Bronchial epithelial cell (primary cell): ENCODE measurements around the gene COL25A1. TPM values are rescaled to one million over a fixed set of nuclear protein-coding genes. Genes with fewer than 3 reads are reported as not detected.

Experiments used
- DNase-seq: peaks from one replicate; pipeline ENCODE4 v3.0.0-alpha.2; 2010; ENCODE audit warnings: low read depth
- FAIRE-seq: peaks from 2 replicates; lab custom pipeline; 2011; peaks lifted over from hg19 to GRCh38; lab: Jason Lieb, UNC
- H3K27me3 ChIP-seq: 2 replicates; pipeline ENCODE4 v1.5.1; 2011; ENCODE audit warnings: low read length; ENCODE audit not compliant: control insufficient read depth, insufficient read depth
- H3K36me3 ChIP-seq: 2 replicates; pipeline ENCODE4 v1.5.1; 2011; ENCODE audit warnings: low read length; ENCODE audit not compliant: control insufficient read depth, insufficient read depth
- H3K4me3 ChIP-seq: 2 replicates; pipeline ENCODE4 v1.5.1; 2011; ENCODE audit warnings: mild to moderate bottlenecking, low read depth, low read length, control low read depth
- total RNA-seq: library from RNA; depleted of rRNA; stranded (reverse); fragments of >200 nt; gene quantifications from 2 replicates; pipeline ENCODE4 v1.2.1, GENCODE V29; 2014
- TF ChIP-seq, protein P1 (sequence below): IDR thresholded peaks from 2 replicates; pipeline ENCODE4 v1.5.1; 2011; ENCODE audit warnings: mild to moderate bottlenecking, moderate library complexity, low read length, control low read depth, inconsistent platforms; ENCODE audit not compliant: insufficient read depth, severe bottlenecking

Gene COL25A1
- total RNA-seq, 1 donor from 2014 or later: under 0.01 TPM

DNA sequence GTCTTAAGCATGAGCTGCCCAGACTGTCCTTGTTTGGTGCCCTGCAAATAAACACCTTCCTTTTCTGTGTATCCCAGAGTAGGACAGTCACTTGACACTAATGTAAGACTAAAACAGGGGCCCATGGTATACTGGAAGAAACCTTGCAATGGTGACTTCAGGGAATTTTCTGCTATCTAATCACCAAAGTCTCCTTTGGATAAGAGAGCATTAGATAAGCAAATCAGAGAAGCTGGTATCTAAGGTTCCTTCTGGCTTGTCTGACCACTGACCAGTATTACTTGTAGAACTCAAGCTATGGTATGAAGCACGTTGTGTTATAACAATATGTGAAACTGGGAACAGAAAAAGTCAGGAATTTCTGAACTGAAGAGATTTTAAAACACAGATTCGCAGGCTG, 173.9 kb downstream of the COL25A1 start:
- DNase-seq: no peak
- no peak overlapping the region for H3K4me3 ChIP-seq
- no peaks in the 10 kb centered on the region for H3K36me3 ChIP-seq
- TF ChIP-seq, protein P1, sequence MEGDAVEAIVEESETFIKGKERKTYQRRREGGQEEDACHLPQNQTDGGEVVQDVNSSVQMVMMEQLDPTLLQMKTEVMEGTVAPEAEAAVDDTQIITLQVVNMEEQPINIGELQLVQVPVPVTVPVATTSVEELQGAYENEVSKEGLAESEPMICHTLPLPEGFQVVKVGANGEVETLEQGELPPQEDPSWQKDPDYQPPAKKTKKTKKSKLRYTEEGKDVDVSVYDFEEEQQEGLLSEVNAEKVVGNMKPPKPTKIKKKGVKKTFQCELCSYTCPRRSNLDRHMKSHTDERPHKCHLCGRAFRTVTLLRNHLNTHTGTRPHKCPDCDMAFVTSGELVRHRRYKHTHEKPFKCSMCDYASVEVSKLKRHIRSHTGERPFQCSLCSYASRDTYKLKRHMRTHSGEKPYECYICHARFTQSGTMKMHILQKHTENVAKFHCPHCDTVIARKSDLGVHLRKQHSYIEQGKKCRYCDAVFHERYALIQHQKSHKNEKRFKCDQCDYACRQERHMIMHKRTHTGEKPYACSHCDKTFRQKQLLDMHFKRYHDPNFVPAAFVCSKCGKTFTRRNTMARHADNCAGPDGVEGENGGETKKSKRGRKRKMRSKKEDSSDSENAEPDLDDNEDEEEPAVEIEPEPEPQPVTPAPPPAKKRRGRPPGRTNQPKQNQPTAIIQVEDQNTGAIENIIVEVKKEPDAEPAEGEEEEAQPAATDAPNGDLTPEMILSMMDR: no peak
- peak; percentile 32 for FAIRE-seq
- no peaks in the 10 kb centered on the region for H3K27me3 ChIP-seq

DNA sequence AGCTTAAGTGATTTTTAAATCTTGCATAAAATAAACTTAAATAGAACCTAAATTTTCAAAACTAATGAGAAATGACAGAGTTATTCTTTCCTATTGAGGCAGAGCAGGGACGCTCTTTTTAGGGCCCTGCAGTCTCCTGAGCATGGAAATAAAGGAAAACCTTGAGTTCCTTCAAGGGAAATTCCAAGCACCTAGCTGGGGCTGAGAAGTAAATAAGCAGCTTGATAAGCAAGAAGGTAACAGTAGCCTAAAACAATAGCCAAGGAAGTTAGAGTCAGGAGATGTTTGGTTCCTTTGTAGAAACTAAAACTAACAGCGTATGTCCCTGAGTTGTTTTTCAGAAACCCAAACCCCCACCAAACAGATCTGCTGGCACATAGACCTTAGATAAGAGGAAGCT, 174.6 kb downstream of the COL25A1 start:
- DNase-seq: no peak
- Histone ChIP-seq H3K36me3 (no peaks in the 10 kb centered on the region), H3K4me3 (no peak overlapping the region), H3K27me3 (no peaks in the 10 kb centered on the region)
- FAIRE-seq: no peak
- TF ChIP-seq, protein P1: no peak

DNA sequence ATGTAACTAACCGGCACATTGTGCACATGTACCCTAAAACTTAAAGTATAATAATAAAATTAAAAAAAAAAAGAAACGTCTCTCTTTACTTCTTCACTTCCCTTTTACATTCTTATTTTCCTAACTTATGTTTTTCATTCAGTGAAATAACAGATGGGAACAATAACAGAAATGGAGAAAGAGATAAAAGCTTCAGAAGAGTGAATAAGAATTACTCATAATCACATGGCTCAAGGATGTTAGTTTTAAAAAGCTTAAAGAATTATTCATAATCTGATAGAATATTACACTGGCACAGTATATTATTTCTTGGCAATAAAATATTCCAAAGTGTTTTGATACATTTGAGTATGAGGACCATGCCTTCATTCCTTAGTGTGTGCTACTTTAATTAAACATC, 175.6 kb downstream of the COL25A1 start:
- H3K27me3 ChIP-seq: no peaks in the 10 kb centered on the region
- no peak for DNase-seq
- FAIRE-seq: no peak
- H3K4me3 ChIP-seq: no peak overlapping the region
- no peaks in the 10 kb centered on the region for H3K36me3 ChIP-seq
- TF ChIP-seq, protein P1: no peak

DNA sequence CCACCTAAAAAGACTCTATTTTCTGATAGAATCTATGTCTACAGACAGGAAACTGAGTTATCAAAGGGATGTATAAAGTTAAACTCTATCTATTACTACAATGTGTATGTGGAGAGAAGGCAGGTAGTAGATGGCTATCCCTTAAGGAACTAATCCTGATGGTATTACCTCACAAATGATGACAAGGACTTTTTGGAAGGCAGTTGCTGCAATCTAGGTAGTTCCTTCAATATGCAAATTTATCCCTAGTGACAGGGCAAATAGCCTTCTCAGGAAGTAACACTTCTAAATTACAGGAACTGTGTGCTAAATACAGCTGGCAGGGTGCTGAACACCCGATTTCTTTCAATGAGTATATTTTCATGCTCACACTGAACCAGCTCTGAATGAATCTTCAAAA, 177.4 kb downstream of the COL25A1 start:
- no peak overlapping the region for H3K4me3 ChIP-seq
- FAIRE-seq: no peak
- H3K27me3 ChIP-seq: no peaks in the 10 kb centered on the region
- H3K36me3 ChIP-seq: no peaks in the 10 kb centered on the region
- TF ChIP-seq, protein P1: no peak
- no peak for DNase-seq

DNA sequence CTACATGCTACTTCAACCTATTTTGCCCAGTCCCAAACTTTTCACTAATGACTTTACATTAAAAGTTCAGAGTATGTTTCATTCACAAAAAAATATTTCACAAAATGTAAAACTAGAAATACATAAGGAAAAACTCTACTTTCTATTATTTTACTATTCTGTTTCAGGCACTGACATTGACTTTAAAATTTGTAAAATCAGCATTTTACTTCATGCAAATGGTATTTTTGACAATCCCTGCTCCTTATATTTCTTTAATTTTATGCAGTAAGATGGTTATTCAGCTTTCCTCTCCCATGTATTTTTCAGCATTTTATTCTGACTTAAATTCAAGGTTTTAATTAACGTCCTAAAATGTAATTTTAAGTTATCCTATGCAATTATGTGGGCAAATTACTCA, 178.5 kb downstream of the COL25A1 start:
- H3K27me3 ChIP-seq: no peaks in the 10 kb centered on the region
- H3K36me3 ChIP-seq: no peaks in the 10 kb centered on the region
- no peak overlapping the region for H3K4me3 ChIP-seq
- FAIRE-seq: no peak
- TF ChIP-seq, protein P1: no peak
- no peak for DNase-seq

DNA sequence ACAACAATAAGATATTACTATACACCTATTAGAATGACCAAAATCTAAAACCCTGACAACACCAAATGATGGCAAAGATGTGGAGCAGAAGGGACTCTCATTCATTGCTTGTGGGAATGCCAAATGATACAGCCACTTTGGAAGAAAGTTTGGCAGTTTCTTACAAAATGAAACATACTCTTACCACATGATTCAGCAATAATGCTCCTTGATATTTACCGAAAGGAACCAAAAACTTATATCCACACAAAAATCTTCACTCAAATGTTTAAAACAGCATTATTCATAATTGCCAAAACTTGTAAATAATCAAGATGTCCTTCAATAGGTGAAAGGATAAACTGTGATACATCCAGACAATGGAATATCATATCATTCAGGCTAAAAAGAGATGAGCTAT, 180.9 kb downstream of the COL25A1 start:
- no peak for DNase-seq
- no peak for FAIRE-seq
- H3K4me3 ChIP-seq: no peak overlapping the region

More for the DNA sequence above, 180.9 kb downstream of the COL25A1 start:
- Histone ChIP-seq H3K27me3 (no peaks in the 10 kb centered on the region), H3K36me3 (no peaks in the 10 kb centered on the region)
- TF ChIP-seq, protein P1: no peak
